ENCODE measurements around the gene MARCHF10.
"Not testable (repeated sequence)": the region's sequence is repeated elsewhere in the genome, so short reads cannot be mapped to it uniquely, and the experiment has no call there.

Gene MARCHF10

GRCh38 chr17:62693616-62694409 lies 114.3 kb downstream of the MARCHF10 start:
- DNase-seq = no peak

- no peak for DNase-seq
These were observed 115.2 kb downstream of the MARCHF10 start for GRCh38 chr17:62692721-62693431.

GRCh38 chr17:62692159-62692651 lies 115.9 kb downstream of the MARCHF10 start:
- no peak for DNase-seq

- DNase-seq = not testable (repeated sequence)
These were observed 116.6 kb downstream of the MARCHF10 start for GRCh38 chr17:62691589-62691915.

- no peak for DNase-seq
These were observed 117.8 kb downstream of the MARCHF10 start for GRCh38 chr17:62690168-62690897.

- no peak for DNase-seq
These were observed 118.5 kb downstream of the MARCHF10 start for GRCh38 chr17:62689441-62690167.

- DNase-seq = no peak
These were observed 119.5 kb downstream of the MARCHF10 start for GRCh38 chr17:62688398-62689160.

GRCh38 chr17:62687997-62688396 lies 120.1 kb downstream of the MARCHF10 start:
- DNase-seq = no peak

GRCh38 chr17:62684179-62684578 lies 123.9 kb downstream of the MARCHF10 start:
- no peak for DNase-seq

GRCh38 chr17:62681939-62682381 lies 126.2 kb downstream of the MARCHF10 start:
- no peak for DNase-seq

- DNase-seq = no peak
These were observed 126.8 kb downstream of the MARCHF10 start for GRCh38 chr17:62681061-62681938.

GRCh38 chr17:62680541-62681052 lies 127.5 kb downstream of the MARCHF10 start:
- DNase-seq = no peak

- no peak for DNase-seq
These were observed 128.2 kb downstream of the MARCHF10 start for GRCh38 chr17:62679866-62680377.

- no peak for DNase-seq
These were observed 129.7 kb downstream of the MARCHF10 start for GRCh38 chr17:62678214-62678919.

GRCh38 chr17:62676952-62677596 lies 131.0 kb downstream of the MARCHF10 start:
- no peak for DNase-seq

GRCh38 chr17:62676231-62676943 lies 131.7 kb downstream of the MARCHF10 start:
- DNase-seq = no peak

GRCh38 chr17:62675701-62676100 lies 132.4 kb downstream of the MARCHF10 start:
- DNase-seq = no peak

GRCh38 chr17:62675260-62675659 lies 132.9 kb downstream of the MARCHF10 start:
- no peak for DNase-seq

- no peak for DNase-seq
These were observed 133.3 kb downstream of the MARCHF10 start for GRCh38 chr17:62674841-62675240.

All from T1000 (cell line).